ENCODE results near the gene C2orf68. TPM values are rescaled to one million over a fixed set of nuclear protein-coding genes. Genes with fewer than 3 reads are reported as not detected.
"Not testable (repeated sequence)": the region's sequence is repeated elsewhere in the genome, so short reads cannot be mapped to it uniquely, and the experiment has no call there.

Gene C2orf68
- total RNA-seq, 2 donors from 2014 or later = 8.9 to 11.1 TPM

DNA sequence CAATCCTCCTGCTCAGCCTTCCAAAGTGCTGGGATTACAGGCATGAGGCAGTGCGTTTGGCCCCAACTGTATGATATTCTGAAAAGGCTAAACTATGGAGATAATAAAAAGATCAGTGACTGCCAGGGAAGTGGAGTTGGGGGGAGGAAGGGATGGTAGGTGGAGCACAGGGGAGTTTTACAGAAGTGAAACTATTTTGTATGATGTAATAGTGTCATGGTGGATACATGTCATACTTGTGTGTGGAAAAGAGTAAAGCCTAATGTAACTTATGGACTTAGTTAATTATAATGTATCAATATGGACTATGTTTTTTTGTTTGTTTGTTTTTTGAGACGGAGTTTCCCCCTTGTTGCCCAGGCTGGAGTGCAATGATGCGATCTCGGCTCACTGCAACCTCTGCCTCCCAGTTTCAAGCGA, 47.7 kb downstream of the C2orf68 start:
- Histone ChIP-seq H3K4me3 (no peak overlapping the region), H3K27ac (no peak overlapping the region), H3K27me3 (no peaks in the 10 kb centered on the region), H3K36me3 (no peaks in the 10 kb centered on the region), H3K9me3 (no peaks in the 10 kb centered on the region), H3K4me1 (peaks cover 0 to 20% of the 10 kb centered on the region in 2 donors)
- DNase-seq (ENCODE audit: low spot score) = no peak
- TF ChIP-seq, protein P1, sequence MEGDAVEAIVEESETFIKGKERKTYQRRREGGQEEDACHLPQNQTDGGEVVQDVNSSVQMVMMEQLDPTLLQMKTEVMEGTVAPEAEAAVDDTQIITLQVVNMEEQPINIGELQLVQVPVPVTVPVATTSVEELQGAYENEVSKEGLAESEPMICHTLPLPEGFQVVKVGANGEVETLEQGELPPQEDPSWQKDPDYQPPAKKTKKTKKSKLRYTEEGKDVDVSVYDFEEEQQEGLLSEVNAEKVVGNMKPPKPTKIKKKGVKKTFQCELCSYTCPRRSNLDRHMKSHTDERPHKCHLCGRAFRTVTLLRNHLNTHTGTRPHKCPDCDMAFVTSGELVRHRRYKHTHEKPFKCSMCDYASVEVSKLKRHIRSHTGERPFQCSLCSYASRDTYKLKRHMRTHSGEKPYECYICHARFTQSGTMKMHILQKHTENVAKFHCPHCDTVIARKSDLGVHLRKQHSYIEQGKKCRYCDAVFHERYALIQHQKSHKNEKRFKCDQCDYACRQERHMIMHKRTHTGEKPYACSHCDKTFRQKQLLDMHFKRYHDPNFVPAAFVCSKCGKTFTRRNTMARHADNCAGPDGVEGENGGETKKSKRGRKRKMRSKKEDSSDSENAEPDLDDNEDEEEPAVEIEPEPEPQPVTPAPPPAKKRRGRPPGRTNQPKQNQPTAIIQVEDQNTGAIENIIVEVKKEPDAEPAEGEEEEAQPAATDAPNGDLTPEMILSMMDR (IDR thresholded peaks at IDR 0.05) = no peak

DNA sequence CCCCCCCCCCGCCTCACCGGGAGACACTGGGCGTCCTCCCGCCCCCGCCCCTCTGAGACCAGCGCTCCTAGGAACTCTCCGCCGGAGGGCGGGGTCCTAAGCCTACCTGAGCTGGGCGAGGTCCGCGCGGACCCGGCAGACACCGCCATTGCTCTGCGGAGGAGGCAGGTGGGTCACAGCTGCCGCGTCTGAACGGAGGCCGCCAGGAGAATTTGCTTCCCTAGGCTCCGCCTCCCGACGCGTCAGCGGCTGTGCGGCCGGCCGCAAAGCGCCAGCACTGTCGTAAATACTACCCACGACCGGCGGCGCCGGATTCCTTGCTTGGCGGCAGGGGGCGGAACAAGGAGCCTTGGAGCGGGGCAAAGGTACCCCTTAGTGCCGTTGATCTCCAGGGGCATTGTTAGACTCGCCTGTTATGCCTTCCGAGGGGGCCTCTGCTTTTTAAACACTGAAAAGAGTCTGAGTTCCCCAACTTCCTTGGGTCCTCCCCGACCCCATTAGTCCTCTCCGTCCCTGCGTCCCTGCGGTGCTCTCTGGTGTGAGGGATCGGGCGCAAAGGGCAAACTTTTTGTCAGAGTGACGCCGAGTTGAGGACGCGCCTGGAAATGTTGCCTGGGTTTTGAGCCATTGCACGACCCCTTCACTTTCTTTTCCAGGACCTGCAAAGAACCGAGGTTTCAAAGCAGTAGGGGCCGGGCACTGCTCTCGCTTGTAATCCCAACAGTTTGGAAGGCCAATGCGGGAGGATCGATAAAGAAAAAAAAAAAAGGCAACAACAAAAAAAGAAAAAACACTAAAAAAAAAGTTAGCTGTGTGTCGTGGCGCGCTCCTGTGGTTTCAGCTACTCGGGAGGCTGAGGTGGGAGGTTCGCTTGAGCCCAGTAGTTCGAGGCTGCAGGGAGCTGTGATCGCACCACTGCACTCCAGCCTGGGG, 50.3 kb downstream of the C2orf68 start, which contains the start of gene GGCX:
Gene GGCX (minus strand): TSS at position 214 of the 933 bp plus-strand sequence. CDS start 65 bp downstream, at position 149.
- peak; percentile 94 for DNase-seq (ENCODE audit: low spot score)
- no peaks in the 10 kb centered on the region for H3K36me3 ChIP-seq

GRCh38 chr2:85560812-85561279, 51.0 kb downstream of the C2orf68 start:
- Histone ChIP-seq H3K9me3 (no peaks in the 10 kb centered on the region), H3K27ac (peak overlapping the region; percentile 86 to 91), H3K4me1 (peaks cover 0 to 20% of the 10 kb centered on the region in 2 donors), H3K4me3 (peak overlapping the region; percentile 75 to 93), H3K36me3 (no peaks in the 10 kb centered on the region), H3K27me3 (no peaks in the 10 kb centered on the region)
- no peak for DNase-seq (ENCODE audit: low spot score)
- TF ChIP-seq, protein P1 (IDR thresholded peaks at IDR 0.05) = no peak

More for the DNA sequence above, 50.3 kb downstream of the C2orf68 start, which contains the start of gene GGCX:
- TF ChIP-seq, protein P1 (IDR thresholded peaks at IDR 0.05) = peak in 1 of 2 donors; percentile 72
- Histone ChIP-seq H3K4me3 (peak within 1 kb of the TSS; percentile 75 to 93), H3K4me1 (peaks cover 0 to 20% of the 10 kb centered on the region in 2 donors), H3K27ac (peak within 1 kb of the TSS; percentile 86 to 91), H3K9me3 (no peaks in the 10 kb centered on the region), H3K27me3 (no peaks in the 10 kb centered on the region)

DNA sequence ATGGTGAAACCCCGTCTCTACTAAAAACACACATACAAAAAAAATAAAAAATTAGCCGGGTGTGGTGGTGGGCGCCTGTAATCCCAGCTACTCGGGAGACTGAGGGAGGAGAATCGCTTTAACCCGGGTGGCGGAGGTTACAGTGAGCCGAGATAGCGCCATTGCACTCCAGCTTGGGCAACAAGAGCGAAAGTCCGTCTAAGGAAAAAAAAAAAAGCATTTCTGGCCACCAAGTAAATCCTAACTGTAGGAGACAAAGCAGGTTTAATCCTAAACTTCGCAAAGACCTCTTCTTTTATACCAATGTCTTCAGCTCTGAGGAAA, 51.5 kb downstream of the C2orf68 start:
- Histone ChIP-seq H3K4me3 (peak overlapping the region; percentile 75 to 93), H3K27ac (peak overlapping the region in 1 of 2 donors; percentile 91), H3K4me1 (peaks cover 0 to 20% of the 10 kb centered on the region in 2 donors)
- not testable (repeated sequence) for DNase-seq (ENCODE audit: low spot score); H3K9me3 ChIP-seq; H3K36me3 ChIP-seq; H3K27me3 ChIP-seq

DNA sequence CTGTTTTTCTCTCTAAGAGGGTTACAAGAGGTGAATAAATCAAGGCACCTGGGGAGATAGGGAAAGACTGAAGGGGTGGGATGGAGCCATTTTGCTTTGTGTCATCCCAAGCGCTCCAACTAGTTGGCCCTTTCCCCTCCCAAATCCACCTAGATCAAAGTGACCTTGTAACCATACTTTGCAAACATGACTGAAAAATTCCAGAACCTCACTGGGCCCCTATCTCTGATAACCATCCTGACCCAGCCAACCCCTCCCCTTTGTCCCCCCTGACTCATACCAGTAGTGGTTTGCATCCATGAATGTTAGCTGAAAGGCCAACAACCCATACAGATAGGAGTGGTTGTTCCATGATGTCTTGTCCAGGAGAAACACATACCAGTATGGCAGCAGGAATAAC, 53.7 kb downstream of the C2orf68 start:
- no peak overlapping the region for H3K27ac ChIP-seq
- no peak for DNase-seq (ENCODE audit: low spot score)
- peaks cover 0 to 20% of the 10 kb centered on the region in 2 donors for H3K4me1 ChIP-seq
- H3K36me3 ChIP-seq = peaks cover 24% of the 10 kb centered on the region
- H3K9me3 ChIP-seq = no peaks in the 10 kb centered on the region
- H3K27me3 ChIP-seq = no peaks in the 10 kb centered on the region
- TF ChIP-seq, protein P1 (IDR thresholded peaks at IDR 0.05) = no peak
- H3K4me3 ChIP-seq = no peak overlapping the region

- Histone ChIP-seq H3K27ac (no peak overlapping the region), H3K36me3 (peaks cover 34% of the 10 kb centered on the region), H3K4me1 (peaks cover 0 to 18% of the 10 kb centered on the region in 2 donors), H3K4me3 (no peak overlapping the region), H3K9me3 (no peaks in the 10 kb centered on the region), H3K27me3 (no peaks in the 10 kb centered on the region)
- TF ChIP-seq, protein P1 (IDR thresholded peaks at IDR 0.05) = no peak
- no peak for DNase-seq (ENCODE audit: low spot score)
These were observed 54.7 kb downstream of the C2orf68 start for GRCh38 chr2:85557130-85557529.
